ENCODE results near the gene ARFGAP3. TPM values are rescaled to one million over a fixed set of nuclear protein-coding genes. Genes with fewer than 3 reads are reported as not detected.
A peak's percentile ranks its signal among the peaks of the same experiment; 100 is the strongest.

ARFGAP3 gene
- total RNA-seq, 1 donor from 2014 or later: 29.8 TPM

DNA sequence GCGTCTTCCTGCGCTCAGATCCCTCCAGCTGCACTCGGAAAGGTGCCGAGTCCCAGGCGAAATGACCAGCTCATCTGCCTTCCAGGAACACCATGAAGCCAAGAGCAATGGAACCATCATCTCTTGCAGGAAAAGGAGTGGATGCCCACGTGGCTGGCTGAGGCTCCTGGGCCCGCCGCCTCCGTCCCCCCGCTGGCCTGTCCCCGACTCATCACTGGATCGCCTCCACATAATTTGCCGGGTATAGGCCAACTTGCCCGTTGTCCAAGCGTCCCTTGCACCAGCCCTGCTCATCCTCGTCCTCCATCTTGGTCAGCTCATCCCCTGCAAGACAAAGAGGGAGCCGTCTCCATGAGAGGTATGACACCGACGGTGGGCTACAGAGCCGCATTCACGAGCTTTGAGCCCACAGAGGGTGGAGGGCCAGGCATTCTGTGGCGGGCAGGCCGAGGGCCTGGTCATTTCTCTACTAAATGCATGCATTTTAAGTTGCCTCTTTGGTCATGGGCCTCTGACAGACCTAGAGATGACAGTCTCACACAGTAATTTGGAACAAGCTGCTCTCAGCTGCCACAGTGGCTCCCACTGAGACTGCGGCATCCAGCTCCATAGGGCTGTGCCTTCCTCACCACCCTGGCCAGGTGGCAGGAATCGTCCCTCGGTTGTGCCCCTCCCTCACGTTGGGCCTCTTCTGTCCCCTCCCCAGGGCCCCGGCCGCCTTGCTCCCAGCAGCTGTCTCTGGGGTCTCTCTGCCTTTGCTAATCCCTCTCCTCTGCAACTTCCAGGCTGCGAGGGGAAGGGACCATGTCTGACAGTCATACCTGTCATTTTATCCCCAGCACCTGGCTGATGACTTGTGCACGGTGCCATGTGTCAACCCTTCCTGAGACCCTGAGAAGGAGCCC lies 14.3 kb upstream of the ARFGAP3 start:
- TF ChIP-seq, protein P1, sequence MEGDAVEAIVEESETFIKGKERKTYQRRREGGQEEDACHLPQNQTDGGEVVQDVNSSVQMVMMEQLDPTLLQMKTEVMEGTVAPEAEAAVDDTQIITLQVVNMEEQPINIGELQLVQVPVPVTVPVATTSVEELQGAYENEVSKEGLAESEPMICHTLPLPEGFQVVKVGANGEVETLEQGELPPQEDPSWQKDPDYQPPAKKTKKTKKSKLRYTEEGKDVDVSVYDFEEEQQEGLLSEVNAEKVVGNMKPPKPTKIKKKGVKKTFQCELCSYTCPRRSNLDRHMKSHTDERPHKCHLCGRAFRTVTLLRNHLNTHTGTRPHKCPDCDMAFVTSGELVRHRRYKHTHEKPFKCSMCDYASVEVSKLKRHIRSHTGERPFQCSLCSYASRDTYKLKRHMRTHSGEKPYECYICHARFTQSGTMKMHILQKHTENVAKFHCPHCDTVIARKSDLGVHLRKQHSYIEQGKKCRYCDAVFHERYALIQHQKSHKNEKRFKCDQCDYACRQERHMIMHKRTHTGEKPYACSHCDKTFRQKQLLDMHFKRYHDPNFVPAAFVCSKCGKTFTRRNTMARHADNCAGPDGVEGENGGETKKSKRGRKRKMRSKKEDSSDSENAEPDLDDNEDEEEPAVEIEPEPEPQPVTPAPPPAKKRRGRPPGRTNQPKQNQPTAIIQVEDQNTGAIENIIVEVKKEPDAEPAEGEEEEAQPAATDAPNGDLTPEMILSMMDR (IDR thresholded peaks at IDR 0.05; ENCODE audit: unreplicated experiment): no peak
- peaks cover 8% of the 10 kb centered on the region for H3K27me3 Mint-ChIP-seq (ENCODE audit: unreplicated experiment)
- no peaks in the 10 kb centered on the region for H3K9me3 Mint-ChIP-seq (ENCODE audit: unreplicated experiment)
- H3K27ac Mint-ChIP-seq (ENCODE audit: unreplicated experiment): peak overlapping the region; percentile 26
- H3K4me3 Mint-ChIP-seq (ENCODE audit: unreplicated experiment): no peak overlapping the region
- peaks cover 11% of the 10 kb centered on the region for H3K4me1 Mint-ChIP-seq (ENCODE audit: unreplicated experiment)
- DNase-seq (ENCODE audit: low spot score): no peak
- peaks cover 25% of the 10 kb centered on the region for H3K36me3 Mint-ChIP-seq (ENCODE audit: low read depth, unreplicated experiment)

- no peak overlapping the region for H3K4me3 Mint-ChIP-seq (ENCODE audit: unreplicated experiment)
- no peaks in the 10 kb centered on the region for H3K9me3 Mint-ChIP-seq (ENCODE audit: unreplicated experiment)
- H3K36me3 Mint-ChIP-seq (ENCODE audit: low read depth, unreplicated experiment): peaks cover 16% of the 10 kb centered on the region
- no peak for DNase-seq (ENCODE audit: low spot score)
- no peak overlapping the region for H3K27ac Mint-ChIP-seq (ENCODE audit: unreplicated experiment)
- peaks cover 8% of the 10 kb centered on the region for H3K27me3 Mint-ChIP-seq (ENCODE audit: unreplicated experiment)
- TF ChIP-seq, protein P1 (IDR thresholded peaks at IDR 0.05; ENCODE audit: unreplicated experiment): no peak
- peaks cover 11% of the 10 kb centered on the region for H3K4me1 Mint-ChIP-seq (ENCODE audit: unreplicated experiment)
Observed at GRCh38 chr22:42869888-42870480, 12.9 kb upstream of the ARFGAP3 start.

- Mint-ChIP-seq H3K36me3 (ENCODE audit: low read depth, unreplicated experiment) (peaks cover 16% of the 10 kb centered on the region), H3K4me1 (ENCODE audit: unreplicated experiment) (peaks cover 11% of the 10 kb centered on the region), H3K27ac (ENCODE audit: unreplicated experiment) (no peak overlapping the region), H3K27me3 (ENCODE audit: unreplicated experiment) (peaks cover 9% of the 10 kb centered on the region), H3K9me3 (ENCODE audit: unreplicated experiment) (no peaks in the 10 kb centered on the region), H3K4me3 (ENCODE audit: unreplicated experiment) (no peak overlapping the region)
- TF ChIP-seq, protein P1 (IDR thresholded peaks at IDR 0.05; ENCODE audit: unreplicated experiment): no peak
- no peak for DNase-seq (ENCODE audit: low spot score)
Observed at GRCh38 chr22:42869463-42869862, 12.4 kb upstream of the ARFGAP3 start.

DNA sequence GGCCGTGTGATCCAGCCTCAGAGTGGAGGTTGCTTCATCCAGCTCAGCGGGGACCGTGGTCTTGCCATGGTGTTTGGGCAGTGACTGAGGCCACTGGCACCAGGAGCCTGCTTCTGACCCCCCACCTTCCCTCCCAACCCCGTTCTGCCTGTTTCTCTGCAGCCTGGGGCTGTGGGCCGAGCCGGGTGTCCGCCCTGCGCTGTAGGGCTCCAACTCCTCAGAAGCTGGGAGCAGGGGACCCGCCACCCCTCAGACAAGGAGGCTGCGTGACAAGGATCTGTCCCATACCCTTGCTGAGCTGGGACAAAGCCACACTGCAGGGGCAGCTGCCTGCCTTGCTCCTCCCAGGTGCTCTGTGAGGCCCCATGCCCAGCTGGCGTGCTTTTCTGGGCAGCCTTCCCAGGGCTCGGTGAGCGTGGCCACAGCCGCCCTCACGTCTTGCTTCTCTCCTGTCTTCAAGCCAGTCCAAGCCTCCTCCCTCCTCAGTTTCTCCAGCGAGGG lies 11.7 kb upstream of the ARFGAP3 start:
- peaks cover 16% of the 10 kb centered on the region for H3K36me3 Mint-ChIP-seq (ENCODE audit: low read depth, unreplicated experiment)
- H3K27ac Mint-ChIP-seq (ENCODE audit: unreplicated experiment): no peak overlapping the region
- DNase-seq (ENCODE audit: low spot score): no peak

More for the DNA sequence above, 11.7 kb upstream of the ARFGAP3 start:
- TF ChIP-seq, protein P1 (IDR thresholded peaks at IDR 0.05; ENCODE audit: unreplicated experiment): no peak
- Mint-ChIP-seq H3K9me3 (ENCODE audit: unreplicated experiment) (no peaks in the 10 kb centered on the region), H3K4me1 (ENCODE audit: unreplicated experiment) (peaks cover 11% of the 10 kb centered on the region), H3K27me3 (ENCODE audit: unreplicated experiment) (peaks cover 9% of the 10 kb centered on the region), H3K4me3 (ENCODE audit: unreplicated experiment) (no peak overlapping the region)

Data from endothelial cell (in vitro differentiated cells).